Endothelial cell of umbilical vein (primary cell): Measurements from ENCODE around the gene OR5D16.
"Not testable (repeated sequence)": the region's sequence is repeated elsewhere in the genome, so short reads cannot be mapped to it uniquely, and the experiment has no call there.

Experiments
- CTCF ChIP-seq, 2 donors: IDR thresholded peaks; 1 replicate in 1 of 2; 2 replicates in 1 of 2; pipeline ENCODE4 v1.5.1; 2011; ENCODE audit warnings: low read length in 2 of 2, mild to moderate bottlenecking in 2 of 2, moderate library complexity in 2 of 2, control low read depth in 1 of 2, inconsistent platforms in 1 of 2, low read depth in 1 of 2; ENCODE audit not compliant: insufficient read depth in 1 of 2; ENCODE audit errors: extremely low read depth in 1 of 2
- EZH2 ChIP-seq: IDR thresholded peaks from 2 replicates; pipeline ENCODE4 v1.6.1; 2012; ENCODE audit warnings: borderline replicate concordance, low read depth, mild to moderate bottlenecking, moderate library complexity, low read length, inconsistent platforms; ENCODE audit not compliant: severe bottlenecking
- MAX ChIP-seq: IDR thresholded peaks from 2 replicates; pipeline ENCODE4 v1.6.1; 2011; ENCODE audit not compliant: insufficient read depth, insufficient read length
- POLR2A ChIP-seq: IDR thresholded peaks from 2 replicates; pipeline ENCODE4 v1.6.1; 2012; ENCODE audit warnings: low read depth, mild to moderate bottlenecking, control low read depth, low read length

- TF ChIP-seq CTCF (IDR thresholded peaks at IDR 0.05; ENCODE audit: extremely low read depth in 1 of 2, insufficient read depth in 1 of 2, low read depth in 1 of 2, low read length in 2 of 2); POLR2A; MAX; EZH2: not testable (repeated sequence)
These were observed 34.6 kb downstream of the OR5D16 start for GRCh38 chr11:55873146-55873545.
